ENCODE results near the gene LDLRAD4.

Gene LDLRAD4

GRCh38 chr18:13528739-13529392, 310.3 kb downstream of the LDLRAD4 start:
- CTCF ChIA-PET = no interaction called here
- POLR2A ChIA-PET = no interaction called here

GRCh38 chr18:13530033-13530878, 311.7 kb downstream of the LDLRAD4 start:
- ChIA-PET POLR2A (no interaction called here), CTCF (interaction anchor here (0.6 to 0.9 kb wide), 3 partner anchors 12 to 323 kb away, joined by 3 to 4 read pairs (median 4); no protein-coding TSS in a partner anchor)
- DNase-seq (ENCODE audit: extremely low spot score) = no peak
- TF ChIP-seq FOXM1 (IDR thresholded peaks at IDR 0.05; ENCODE audit: borderline replicate concordance) = no peak

More at GRCh38 chr18:13528739-13529392, 310.3 kb downstream of the LDLRAD4 start:
- TF ChIP-seq ARNT (IDR thresholded peaks at IDR 0.05) (no peak), LEF1 (IDR thresholded peaks at IDR 0.05; ENCODE audit: borderline replicate concordance) (no peak), PKNOX1 (IDR thresholded peaks at IDR 0.05) (no peak), SUZ12 (IDR thresholded peaks at IDR 0.05) (no peak), ZNF384 (IDR thresholded peaks at IDR 0.05) (no peak), NFRKB (IDR thresholded peaks at IDR 0.05) (no peak)
- no peak for DNase-seq (ENCODE audit: extremely low spot score)

GRCh38 chr18:13530879-13531387, 312.4 kb downstream of the LDLRAD4 start:
- CTCF ChIA-PET = interaction anchor here (0.6 kb wide), 2 partner anchors 81 to 324 kb away, joined by 4 read pairs; no protein-coding TSS in a partner anchor
- POLR2A ChIA-PET = no interaction called here
- DNase-seq (ENCODE audit: extremely low spot score) = no peak
- TF ChIP-seq SUZ12 (IDR thresholded peaks at IDR 0.05) (no peak), FOXK2 (IDR thresholded peaks at IDR 0.05) (no peak), ELF4 (IDR thresholded peaks at IDR 0.05) (no peak), PKNOX1 (IDR thresholded peaks at IDR 0.05) (no peak), HDGF (IDR thresholded peaks at IDR 0.05; ENCODE audit: borderline replicate concordance) (no peak), TARDBP (IDR thresholded peaks at IDR 0.05) (no peak), NFRKB (IDR thresholded peaks at IDR 0.05) (no peak)

GRCh38 chr18:13531681-13532325, 313.2 kb downstream of the LDLRAD4 start:
- ChIA-PET CTCF (no interaction called here), POLR2A (no interaction called here)

GRCh38 chr18:13532406-13533075, 314.0 kb downstream of the LDLRAD4 start:
- no peak for DNase-seq (ENCODE audit: extremely low spot score)
- ChIA-PET POLR2A (no interaction called here), CTCF (no interaction called here)
- no peak for TF ChIP-seq TARDBP (IDR thresholded peaks at IDR 0.05)
- no peak for TF ChIP-seq ARNT (IDR thresholded peaks at IDR 0.05)
- TF ChIP-seq FOXK2 (IDR thresholded peaks at IDR 0.05) = no peak
- no peak for TF ChIP-seq FOXA1 (IDR thresholded peaks at IDR 0.05)
- no peak for TF ChIP-seq L3MBTL2 (conservative IDR thresholded peaks at IDR 0.05)
- no peak for TF ChIP-seq ELF4 (IDR thresholded peaks at IDR 0.05)
- TF ChIP-seq SUZ12 (IDR thresholded peaks at IDR 0.05) = no peak
- no peak for TF ChIP-seq SP1 (IDR thresholded peaks at IDR 0.05)
- TF ChIP-seq PKNOX1 (IDR thresholded peaks at IDR 0.05) = no peak
- TF ChIP-seq FOXM1 (IDR thresholded peaks at IDR 0.05; ENCODE audit: borderline replicate concordance) = no peak
- TF ChIP-seq LEF1 (IDR thresholded peaks at IDR 0.05; ENCODE audit: borderline replicate concordance) = no peak
- TF ChIP-seq HDGF (IDR thresholded peaks at IDR 0.05; ENCODE audit: borderline replicate concordance) = no peak
- no peak for TF ChIP-seq BHLHE40 (IDR thresholded peaks at IDR 0.05; ENCODE audit: borderline replicate concordance)
- TF ChIP-seq NFRKB (IDR thresholded peaks at IDR 0.05) = no peak
- TF ChIP-seq CTBP1 (IDR thresholded peaks at IDR 0.05; ENCODE audit: borderline replicate concordance) = no peak

More at GRCh38 chr18:13531681-13532325, 313.2 kb downstream of the LDLRAD4 start:
- no peak for DNase-seq (ENCODE audit: extremely low spot score)
- TF ChIP-seq PKNOX1 (IDR thresholded peaks at IDR 0.05) (no peak), ZNF384 (IDR thresholded peaks at IDR 0.05) (no peak), FOXK2 (IDR thresholded peaks at IDR 0.05) (no peak), ELF4 (IDR thresholded peaks at IDR 0.05) (no peak), CTBP1 (IDR thresholded peaks at IDR 0.05; ENCODE audit: borderline replicate concordance) (no peak), NFRKB (IDR thresholded peaks at IDR 0.05) (no peak), HDGF (IDR thresholded peaks at IDR 0.05; ENCODE audit: borderline replicate concordance) (no peak), LEF1 (IDR thresholded peaks at IDR 0.05; ENCODE audit: borderline replicate concordance) (no peak), BHLHE40 (IDR thresholded peaks at IDR 0.05; ENCODE audit: borderline replicate concordance) (no peak), SUZ12 (IDR thresholded peaks at IDR 0.05) (no peak), SP1 (IDR thresholded peaks at IDR 0.05) (no peak), ARNT (IDR thresholded peaks at IDR 0.05) (no peak), FOXA1 (IDR thresholded peaks at IDR 0.05) (no peak), L3MBTL2 (conservative IDR thresholded peaks at IDR 0.05) (no peak), FOXM1 (IDR thresholded peaks at IDR 0.05; ENCODE audit: borderline replicate concordance) (no peak), TARDBP (IDR thresholded peaks at IDR 0.05) (no peak)

Data from HEK293T (cell line).